Activated CD4-positive, alpha-beta T cell treated with anti-CD3 and anti-CD28 coated beads for 48 hours (primary cell): ENCODE results near the gene ANKRD24.
A peak's percentile ranks its signal among the peaks of the same experiment; 100 is the strongest.
"Not testable (repeated sequence)": the region's sequence is repeated elsewhere in the genome, so short reads cannot be mapped to it uniquely, and the experiment has no call there.

Source experiments
- DNase-seq: peaks from one replicate; pipeline ENCODE4 v3.0.0-alpha.2; 2020

Gene ANKRD24

GRCh38 chr19:4199699-4200293 is 17.3 kb downstream of the ANKRD24 start:
- no peak for DNase-seq

- DNase-seq: no peak
Measured at GRCh38 chr19:4200940-4201542, 18.6 kb downstream of the ANKRD24 start.

- no peak for DNase-seq
Measured at GRCh38 chr19:4201798-4202197, 19.3 kb downstream of the ANKRD24 start.

GRCh38 chr19:4206818-4207484 is 24.5 kb downstream of the ANKRD24 start:
- no peak for DNase-seq

- DNase-seq: no peak
Measured at GRCh38 chr19:4208385-4209094, 26.1 kb downstream of the ANKRD24 start.

- no peak for DNase-seq
Measured at GRCh38 chr19:4210166-4210731, 27.8 kb downstream of the ANKRD24 start.

- no peak for DNase-seq
Measured at GRCh38 chr19:4213116-4213515, 30.6 kb downstream of the ANKRD24 start.

- no peak for DNase-seq
Measured at GRCh38 chr19:4215807-4216206, 33.3 kb downstream of the ANKRD24 start.

GRCh38 chr19:4216846-4217245 is 34.4 kb downstream of the ANKRD24 start:
- no peak for DNase-seq

- DNase-seq: no peak
Measured at GRCh38 chr19:4217429-4218264, 35.2 kb downstream of the ANKRD24 start.

GRCh38 chr19:4218523-4218922 is 36.0 kb downstream of the ANKRD24 start:
- not testable (repeated sequence) for DNase-seq

GRCh38 chr19:4220188-4220587 is 37.7 kb downstream of the ANKRD24 start:
- DNase-seq: no peak

- no peak for DNase-seq
Measured at GRCh38 chr19:4224470-4224869, 42.0 kb downstream of the ANKRD24 start.

GRCh38 chr19:4225885-4226284 is 43.4 kb downstream of the ANKRD24 start:
- no peak for DNase-seq

- no peak for DNase-seq
Measured at GRCh38 chr19:4227771-4228170, 45.3 kb downstream of the ANKRD24 start.

- DNase-seq: no peak
Measured at GRCh38 chr19:4228765-4229178, 46.3 kb downstream of the ANKRD24 start.

GRCh38 chr19:4229179-4229931 is 46.9 kb downstream of the ANKRD24 start, which contains the start of gene EBI3:
EBI3 (plus strand) TSS chr19:4229523; CDS start chr19:4229551, 28 bp downstream.
- peak; percentile 68 for DNase-seq

GRCh38 chr19:4230237-4230636 is 47.7 kb downstream of the ANKRD24 start:
- not testable (repeated sequence) for DNase-seq

GRCh38 chr19:4231521-4231920 is 49.0 kb downstream of the ANKRD24 start:
- DNase-seq: not testable (repeated sequence)

GRCh38 chr19:4232139-4232538 is 49.6 kb downstream of the ANKRD24 start:
- not testable (repeated sequence) for DNase-seq

- DNase-seq: no peak
Measured at GRCh38 chr19:4232614-4233281, 50.3 kb downstream of the ANKRD24 start.
